Activated naive CD4-positive, alpha-beta T cell treated with anti-CD3 and anti-CD28 coated beads, Interleukin-2, amount 50 U/mL, for 72 hours (primary cell): ENCODE results near the gene ITSN2. TPM values are rescaled to one million over a fixed set of nuclear protein-coding genes. Genes with fewer than 3 reads are reported as not detected.
"Not testable (repeated sequence)": the region's sequence is repeated elsewhere in the genome, so short reads cannot be mapped to it uniquely, and the experiment has no call there.

Experiments used
- ATAC-seq, 2 donors: fragments of 150-1000 bp; cut with Tn5 transposase; 2 replicates each; pipeline ENCODE4 v1.10.0; 2021; ENCODE audit warnings: mild to moderate bottlenecking in 2 of 2, moderate library complexity in 2 of 2
- DNase-seq, 2 donors: peaks; one replicate each; pipeline ENCODE4 v3.0.0; 2021 to 2022; ENCODE audit warnings: low spot score in 2 of 2
- H3K27ac Mint-ChIP-seq, 2 donors: one replicate each; pipeline ENCODE4 v1.8.0; 2022; ENCODE audit warnings: mild to moderate bottlenecking in 2 of 2, mixed read lengths in 2 of 2
- H3K36me3 Mint-ChIP-seq, 2 donors: one replicate each; pipeline ENCODE4 v1.8.0; 2022; ENCODE audit warnings: mixed read lengths in 2 of 2
- H3K9me3 Mint-ChIP-seq, 2 donors: one replicate each; pipeline ENCODE4 v1.8.0; 2022; ENCODE audit warnings: mixed read lengths in 2 of 2
- total RNA-seq, 2 donors: library from RNA; stranded (reverse); gene quantifications; one replicate each; pipeline ENCODE4 v1.2.3, GENCODE V29; 2022

ITSN2 gene
- total RNA-seq, result 10 to 100 TPM; 48.7 to 51.2 TPM

- ATAC-seq, result peak; percentile 91 to 92
- peak within 1 kb of the TSS; percentile 89 to 97 for H3K27ac Mint-ChIP-seq
- H3K9me3 Mint-ChIP-seq, result peaks cover 0 to 4% of the 10 kb centered on the region in 2 donors
These were observed at the start of gene ITSN2 for GRCh38 chr2:24360050-24360962. ITSN2 (minus strand) TSS chr2:24360536; CDS start chr2:24328082, 32,454 bp downstream.

GRCh38 chr2:24409171-24409570 lies 48.8 kb upstream of the ITSN2 start:
- no peak for ATAC-seq
- no peaks in the 10 kb centered on the region for H3K36me3 Mint-ChIP-seq
- no peak overlapping the region for H3K27ac Mint-ChIP-seq
- DNase-seq, result no peak
- H3K9me3 Mint-ChIP-seq, result no peaks in the 10 kb centered on the region

More at GRCh38 chr2:24360050-24360962, at the start of gene ITSN2:
- peaks cover 4 to 7% of the 10 kb centered on the region in 2 donors for H3K36me3 Mint-ChIP-seq
- peak; percentile 83 to 85 for DNase-seq

- DNase-seq, H3K36me3 Mint-ChIP-seq, ATAC-seq, H3K9me3 Mint-ChIP-seq, H3K27ac Mint-ChIP-seq: not testable (repeated sequence)
These were observed 48.4 kb upstream of the ITSN2 start for GRCh38 chr2:24408704-24409103.

GRCh38 chr2:24404491-24404921 lies 44.2 kb upstream of the ITSN2 start:
- no peak for ATAC-seq
- Mint-ChIP-seq H3K36me3 (no peaks in the 10 kb centered on the region), H3K9me3 (no peaks in the 10 kb centered on the region), H3K27ac (no peak overlapping the region)
- DNase-seq, result no peak

DNA sequence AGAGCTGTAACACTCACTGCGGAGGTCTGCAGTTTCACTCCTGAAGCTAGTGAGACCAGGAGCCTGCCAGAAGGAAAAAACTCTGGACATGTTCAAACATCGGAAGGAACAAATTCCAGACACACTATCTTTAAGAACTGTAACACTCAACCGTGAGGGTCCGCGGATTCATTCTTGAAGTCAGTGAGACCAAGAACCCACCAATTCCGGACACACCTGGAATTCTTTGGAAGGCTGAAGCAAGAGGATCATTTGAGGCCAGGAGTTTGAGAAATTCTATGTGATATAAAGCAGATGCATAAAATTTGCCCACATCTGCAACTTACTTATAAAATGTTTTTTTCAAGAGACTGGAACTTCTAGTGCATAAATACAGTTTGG lies 43.5 kb upstream of the ITSN2 start:
- no peak overlapping the region for H3K27ac Mint-ChIP-seq
- no peak for ATAC-seq
- no peak for DNase-seq
- H3K36me3 Mint-ChIP-seq, result no peaks in the 10 kb centered on the region
- no peaks in the 10 kb centered on the region for H3K9me3 Mint-ChIP-seq

- Mint-ChIP-seq H3K9me3 (no peaks in the 10 kb centered on the region), H3K36me3 (no peaks in the 10 kb centered on the region), H3K27ac (no peak overlapping the region)
- DNase-seq, result no peak
- ATAC-seq, result no peak
These were observed 43.0 kb upstream of the ITSN2 start for GRCh38 chr2:24403168-24403831.

GRCh38 chr2:24402242-24403097 lies 42.1 kb upstream of the ITSN2 start:
- Mint-ChIP-seq H3K9me3 (no peaks in the 10 kb centered on the region), H3K27ac (no peak overlapping the region), H3K36me3 (no peaks in the 10 kb centered on the region)
- ATAC-seq (no peak), DNase-seq (no peak)

- Mint-ChIP-seq H3K9me3 (no peaks in the 10 kb centered on the region), H3K36me3 (no peaks in the 10 kb centered on the region), H3K27ac (no peak overlapping the region)
- ATAC-seq (no peak), DNase-seq (no peak)
These were observed 40.0 kb upstream of the ITSN2 start for GRCh38 chr2:24400207-24400907.

GRCh38 chr2:24399434-24400206 lies 39.3 kb upstream of the ITSN2 start:
- no peak for DNase-seq
- Mint-ChIP-seq H3K36me3 (no peaks in the 10 kb centered on the region), H3K9me3 (no peaks in the 10 kb centered on the region), H3K27ac (no peak overlapping the region)
- no peak for ATAC-seq

DNA sequence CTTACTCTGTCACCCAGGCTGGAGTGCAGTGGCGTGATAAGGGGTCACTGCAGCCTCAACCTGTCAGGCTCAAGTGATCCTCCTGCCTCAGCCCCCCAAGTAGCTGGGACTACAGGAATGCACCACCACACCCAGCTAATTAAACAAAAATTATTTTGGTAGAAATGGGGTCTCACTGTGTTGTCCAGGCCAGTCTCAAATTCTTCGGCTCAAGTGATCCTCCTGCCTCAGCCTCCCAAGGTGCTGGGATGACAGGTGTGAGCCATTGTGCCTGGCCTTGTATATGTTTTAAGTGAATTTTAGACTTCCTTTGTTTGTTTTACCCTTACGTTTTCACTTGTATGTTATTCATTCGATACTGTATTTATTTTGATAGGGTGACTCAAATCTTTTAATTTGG lies 34.7 kb upstream of the ITSN2 start:
- no peaks in the 10 kb centered on the region for H3K9me3 Mint-ChIP-seq
- no peak overlapping the region for H3K27ac Mint-ChIP-seq
- ATAC-seq (no peak), DNase-seq (no peak)
- H3K36me3 Mint-ChIP-seq, result no peaks in the 10 kb centered on the region

DNA sequence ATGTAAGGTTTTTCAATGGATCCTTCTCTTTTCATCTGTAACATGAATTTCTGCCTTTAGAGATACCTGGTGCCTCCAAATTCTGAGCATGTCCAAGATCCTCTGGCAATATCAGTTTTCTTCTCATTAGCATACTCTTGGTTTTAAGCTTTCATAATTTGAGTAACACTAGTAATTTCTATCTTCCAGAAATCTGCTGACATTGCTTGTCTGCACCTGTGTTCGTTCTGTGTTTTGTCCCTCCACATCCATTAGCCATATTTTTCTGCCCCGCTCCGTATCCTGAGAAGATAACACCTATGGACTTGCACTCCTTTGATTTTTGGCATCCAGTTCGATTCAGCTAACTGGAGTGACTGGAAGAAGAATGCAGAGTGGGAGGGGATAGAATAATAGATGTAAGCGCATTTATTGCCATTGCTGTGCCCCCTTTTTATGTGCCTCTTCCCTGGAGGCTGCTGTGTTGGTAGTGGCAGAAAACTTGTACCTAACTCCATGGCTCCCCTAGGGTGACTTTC lies 32.3 kb upstream of the ITSN2 start:
- ATAC-seq, result no peak
- Mint-ChIP-seq H3K27ac (no peak overlapping the region), H3K36me3 (no peaks in the 10 kb centered on the region), H3K9me3 (no peaks in the 10 kb centered on the region)
- DNase-seq, result no peak

DNA sequence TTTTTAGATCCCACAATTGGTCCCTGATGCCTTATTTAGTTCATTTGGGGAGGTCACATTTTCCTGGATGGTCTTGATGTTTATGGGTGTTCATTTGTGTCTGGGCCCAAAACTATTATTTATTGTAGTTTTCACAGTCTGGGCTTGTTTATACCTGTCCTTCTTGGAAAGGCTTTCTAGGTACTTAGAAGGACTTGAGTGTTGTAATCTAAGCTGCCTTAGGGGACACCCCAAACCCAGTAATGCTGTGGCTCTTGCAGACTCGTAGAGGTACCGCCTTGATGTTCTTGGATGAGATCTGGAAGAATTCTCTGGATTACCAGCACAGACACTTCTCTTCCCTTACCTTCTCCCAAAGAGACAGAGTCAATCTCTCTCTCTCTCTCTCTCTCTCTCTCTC lies 25.0 kb upstream of the ITSN2 start:
- Mint-ChIP-seq H3K36me3 (no peaks in the 10 kb centered on the region), H3K27ac (no peak overlapping the region), H3K9me3 (no peaks in the 10 kb centered on the region)
- ATAC-seq (no peak), DNase-seq (no peak)

GRCh38 chr2:24382363-24383073 lies 22.2 kb upstream of the ITSN2 start:
- DNase-seq, result peak in 1 of 2 donors; percentile 56
- ATAC-seq, result peak; percentile 85 to 93
- no peak overlapping the region for H3K27ac Mint-ChIP-seq
- no peaks in the 10 kb centered on the region for H3K9me3 Mint-ChIP-seq
- H3K36me3 Mint-ChIP-seq, result no peaks in the 10 kb centered on the region

DNA sequence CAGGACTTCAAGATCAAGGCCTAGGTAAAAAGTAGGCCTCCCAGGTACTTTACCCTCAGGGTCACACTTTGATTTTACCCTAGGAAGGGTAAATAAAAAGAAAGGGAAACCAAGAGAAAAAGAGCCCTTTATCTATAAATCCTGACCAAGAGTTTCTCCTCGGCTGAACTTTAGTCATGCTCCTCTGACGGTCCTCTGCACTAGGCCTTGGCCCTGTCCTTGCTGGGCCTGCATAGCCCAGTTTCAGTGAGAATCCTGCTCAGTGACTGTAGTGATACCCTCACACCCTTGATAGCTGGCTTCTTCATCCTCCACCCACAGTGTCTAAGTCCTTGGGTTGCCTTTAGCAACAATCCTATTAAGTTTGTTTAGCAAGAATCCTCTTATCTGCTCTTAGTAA lies 20.5 kb upstream of the ITSN2 start:
- ATAC-seq, result no peak
- no peaks in the 10 kb centered on the region for H3K36me3 Mint-ChIP-seq
- H3K27ac Mint-ChIP-seq, result no peak overlapping the region
- H3K9me3 Mint-ChIP-seq, result no peaks in the 10 kb centered on the region
- no peak for DNase-seq
